DOHH2 (cell line): ENCODE results near the gene EPN2.

Source experiments
- H3F3A ChIP-seq: fragments of 200-600 bp; sonication (generic), shearing (Covaris generic); 2 replicates; pipeline ENCODE4 v1.6.0; 2016; ENCODE audit warnings: antibody characterized with exemption, mild to moderate bottlenecking; ENCODE audit not compliant: control insufficient read depth, insufficient read depth
- H3K27ac ChIP-seq: fragments of 200-600 bp; sonication (generic); 2 replicates; pipeline ENCODE4 v1.5.1; 2014; ENCODE audit warnings: low read depth, mild to moderate bottlenecking, low read length, moderate library complexity
- H3K27me3 ChIP-seq: fragments of 200-600 bp; sonication (generic); 2 replicates; pipeline ENCODE4 v1.6.1; 2014; ENCODE audit warnings: mild to moderate bottlenecking, low read length, mixed read lengths; ENCODE audit not compliant: control insufficient read depth
- H3K36me3 ChIP-seq: fragments of 200-600 bp; sonication (generic); 2 replicates; pipeline ENCODE4 v1.6.1; 2014; ENCODE audit warnings: mild to moderate bottlenecking, low read length, moderate library complexity, mixed read lengths; ENCODE audit not compliant: control insufficient read depth
- H3K4me1 ChIP-seq: fragments of 200-600 bp; sonication (generic); 2 replicates; pipeline ENCODE4 v1.6.1; 2014; ENCODE audit warnings: mild to moderate bottlenecking, low read length, mixed read lengths; ENCODE audit not compliant: control insufficient read depth
- H3K4me2 ChIP-seq: fragments of 200-600 bp; sonication (generic); 2 replicates; pipeline ENCODE4 v1.6.0; 2014; ENCODE audit warnings: mild to moderate bottlenecking, low read length, moderate library complexity
- H3K4me3 ChIP-seq: fragments of 200-600 bp; sonication (generic); 2 replicates; pipeline ENCODE4 v1.5.1; 2014; ENCODE audit warnings: mild to moderate bottlenecking, low read length, mixed read lengths
- H3K79me2 ChIP-seq: fragments of 200-600 bp; sonication (generic); 2 replicates; pipeline ENCODE4 v1.6.1; 2014; ENCODE audit warnings: mild to moderate bottlenecking, low read length, mixed read lengths; ENCODE audit not compliant: control insufficient read depth
- H3K9me2 ChIP-seq: fragments of 200-600 bp; sonication (generic); replicated peaks from 2 replicates; pipeline ENCODE4 v1.6.1; 2014; ENCODE audit warnings: mild to moderate bottlenecking, low read length, mixed read lengths; ENCODE audit not compliant: control insufficient read depth
- H3K9me3 ChIP-seq: fragments of 200-600 bp; sonication (generic); 2 replicates; pipeline ENCODE4 v1.6.1; 2014; ENCODE audit warnings: antibody characterized with exemption, low read length, mixed read lengths; ENCODE audit not compliant: control insufficient read depth, insufficient read depth
- H4K20me1 ChIP-seq: fragments of 200-600 bp; sonication (generic); 2 replicates; pipeline ENCODE4 v1.6.0; 2014; ENCODE audit warnings: low read depth, mild to moderate bottlenecking, antibody characterized with exemption, low read length, moderate library complexity; ENCODE audit not compliant: control insufficient read depth, insufficient read depth
- EZH2phosphoT487 ChIP-seq: fragments of 200-600 bp; sonication (generic); IDR thresholded peaks from 2 replicates; pipeline ENCODE4 v1.6.1; 2017; ENCODE audit warnings: borderline replicate concordance, mild to moderate bottlenecking, antibody characterized with exemption, low read length, moderate library complexity, mixed read lengths
- TF ChIP-seq, protein P1 (sequence below): fragments of 200-600 bp; sonication (generic); IDR thresholded peaks from one replicate; pipeline ENCODE4 v1.5.1; 2014; ENCODE audit warnings: antibody characterized with exemption, mild to moderate bottlenecking, low read depth, low read length; ENCODE audit not compliant: poor library complexity, severe bottlenecking

The EPN2 gene

DNA sequence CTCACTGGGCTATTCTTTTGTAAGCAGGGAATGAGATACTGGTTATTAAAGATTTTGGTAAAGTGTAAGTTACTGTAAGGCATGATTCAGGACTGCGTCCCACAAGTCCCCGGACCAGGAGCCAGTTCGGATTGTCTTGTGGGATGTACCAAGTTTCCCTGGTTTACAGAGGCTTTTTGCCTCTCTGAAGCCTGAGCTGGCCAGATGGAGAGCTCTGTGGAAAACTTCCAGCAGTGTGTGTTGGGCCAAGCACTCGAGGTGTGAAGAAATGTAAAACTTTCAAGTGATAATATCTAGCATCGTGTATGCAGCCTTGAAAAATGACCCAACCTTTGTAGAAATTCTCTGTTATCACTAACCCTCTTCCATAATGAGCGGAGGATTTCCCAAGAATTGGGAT lies 2.4 kb downstream of the EPN2 start:
- Histone ChIP-seq H3K27ac (no peak overlapping the region), H3K9me2 (no peaks in the 10 kb centered on the region), H3F3A (0 out of 2 replicates have a peak, but pooled peaks cover 5% of the 10 kb centered on the region), H3K79me2 (no peaks in the 10 kb centered on the region), H3K36me3 (no peaks in the 10 kb centered on the region), H3K27me3 (peaks cover 12% of the 10 kb centered on the region), H3K9me3 (no peaks in the 10 kb centered on the region), H3K4me2 (no peak overlapping the region), H4K20me1 (no peaks in the 10 kb centered on the region; the same call in 1 of the 2 replicates), H3K4me3 (no peak overlapping the region), H3K4me1 (peaks cover 4% of the 10 kb centered on the region; the same call in 1 of the 2 replicates)
- no peak for TF ChIP-seq EZH2phosphoT487
- TF ChIP-seq, protein P1, sequence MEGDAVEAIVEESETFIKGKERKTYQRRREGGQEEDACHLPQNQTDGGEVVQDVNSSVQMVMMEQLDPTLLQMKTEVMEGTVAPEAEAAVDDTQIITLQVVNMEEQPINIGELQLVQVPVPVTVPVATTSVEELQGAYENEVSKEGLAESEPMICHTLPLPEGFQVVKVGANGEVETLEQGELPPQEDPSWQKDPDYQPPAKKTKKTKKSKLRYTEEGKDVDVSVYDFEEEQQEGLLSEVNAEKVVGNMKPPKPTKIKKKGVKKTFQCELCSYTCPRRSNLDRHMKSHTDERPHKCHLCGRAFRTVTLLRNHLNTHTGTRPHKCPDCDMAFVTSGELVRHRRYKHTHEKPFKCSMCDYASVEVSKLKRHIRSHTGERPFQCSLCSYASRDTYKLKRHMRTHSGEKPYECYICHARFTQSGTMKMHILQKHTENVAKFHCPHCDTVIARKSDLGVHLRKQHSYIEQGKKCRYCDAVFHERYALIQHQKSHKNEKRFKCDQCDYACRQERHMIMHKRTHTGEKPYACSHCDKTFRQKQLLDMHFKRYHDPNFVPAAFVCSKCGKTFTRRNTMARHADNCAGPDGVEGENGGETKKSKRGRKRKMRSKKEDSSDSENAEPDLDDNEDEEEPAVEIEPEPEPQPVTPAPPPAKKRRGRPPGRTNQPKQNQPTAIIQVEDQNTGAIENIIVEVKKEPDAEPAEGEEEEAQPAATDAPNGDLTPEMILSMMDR = no peak

DNA sequence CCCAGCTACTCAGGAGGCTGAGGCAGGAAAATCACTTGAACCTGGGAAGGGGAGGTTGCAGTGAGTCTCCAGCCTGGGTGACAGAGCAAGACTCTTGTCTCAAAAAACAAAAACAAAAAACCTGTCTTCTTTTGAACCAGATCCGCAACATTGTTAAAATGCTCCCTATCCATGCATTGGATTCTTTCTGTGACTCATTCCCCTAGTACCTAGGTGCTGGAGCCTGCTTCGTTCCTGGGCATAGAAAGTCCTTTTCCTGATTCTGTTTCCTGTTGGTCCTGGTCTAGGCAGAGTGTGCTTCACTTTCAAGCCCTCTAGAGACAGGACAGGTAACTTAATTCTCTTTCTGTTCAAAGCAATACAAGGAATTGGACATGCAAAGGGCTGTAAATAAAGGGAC lies 5.2 kb downstream of the EPN2 start:
- H3K9me2 ChIP-seq = no peaks in the 10 kb centered on the region
- no peak overlapping the region for H3K4me3 ChIP-seq
- no peaks in the 10 kb centered on the region for H3K9me3 ChIP-seq
- peaks cover 14% of the 10 kb centered on the region for H3K27me3 ChIP-seq
- H4K20me1 ChIP-seq = no peaks in the 10 kb centered on the region; the same call in 1 of the 2 replicates
- H3K4me2 ChIP-seq = no peak overlapping the region
- H3K27ac ChIP-seq = no peak overlapping the region
- H3K36me3 ChIP-seq = no peaks in the 10 kb centered on the region
- no peak for TF ChIP-seq EZH2phosphoT487
- TF ChIP-seq, protein P1 = no peak
- H3K4me1 ChIP-seq = peaks cover 4% of the 10 kb centered on the region; the same call in 1 of the 2 replicates
- no peaks in the 10 kb centered on the region for H3K79me2 ChIP-seq
- H3F3A ChIP-seq = 0 out of 2 replicates have a peak, but pooled peaks cover 5% of the 10 kb centered on the region

DNA sequence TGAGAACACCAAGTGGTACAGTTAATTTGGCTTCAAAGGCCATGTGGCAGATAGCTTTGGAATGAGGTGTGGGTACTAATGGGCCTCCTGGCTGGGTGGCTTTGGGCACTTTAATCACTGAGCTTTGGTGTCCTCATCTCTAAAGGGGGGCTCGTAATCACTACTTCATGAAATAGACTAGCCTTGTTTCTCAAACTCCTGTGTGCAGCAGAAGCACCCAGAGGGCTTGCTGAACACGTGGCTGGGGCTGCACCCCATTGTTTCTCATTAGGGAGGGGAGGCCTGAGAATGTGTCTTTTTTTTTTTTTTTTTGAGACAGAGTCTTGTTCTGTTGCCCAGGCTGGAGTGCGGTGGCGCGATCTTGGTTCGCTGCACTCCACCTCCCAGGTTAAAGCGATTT lies 5.8 kb downstream of the EPN2 start:
- Histone ChIP-seq H3K4me1 (peaks cover 2% of the 10 kb centered on the region; the same call in 1 of the 2 replicates), H3F3A (0 out of 2 replicates have a peak, but pooled peaks cover 5% of the 10 kb centered on the region)

More for the DNA sequence above, 5.8 kb downstream of the EPN2 start:
- no peak overlapping the region for H3K4me2 ChIP-seq
- peaks cover 16% of the 10 kb centered on the region for H3K27me3 ChIP-seq
- no peaks in the 10 kb centered on the region for H3K9me3 ChIP-seq
- H3K27ac ChIP-seq = no peak overlapping the region
- H3K79me2 ChIP-seq = no peaks in the 10 kb centered on the region
- H3K36me3 ChIP-seq = no peaks in the 10 kb centered on the region
- H4K20me1 ChIP-seq = no peaks in the 10 kb centered on the region; the same call in 1 of the 2 replicates
- no peak overlapping the region for H3K4me3 ChIP-seq
- no peaks in the 10 kb centered on the region for H3K9me2 ChIP-seq
- no peak for TF ChIP-seq EZH2phosphoT487
- TF ChIP-seq, protein P1 = no peak
